ENCODE data around the gene LRP5.
A peak's percentile ranks its signal among the peaks of the same experiment; 100 is the strongest.
"Not testable (repeated sequence)": the region's sequence is repeated elsewhere in the genome, so short reads cannot be mapped to it uniquely, and the experiment has no call there.

Gene LRP5

DNA sequence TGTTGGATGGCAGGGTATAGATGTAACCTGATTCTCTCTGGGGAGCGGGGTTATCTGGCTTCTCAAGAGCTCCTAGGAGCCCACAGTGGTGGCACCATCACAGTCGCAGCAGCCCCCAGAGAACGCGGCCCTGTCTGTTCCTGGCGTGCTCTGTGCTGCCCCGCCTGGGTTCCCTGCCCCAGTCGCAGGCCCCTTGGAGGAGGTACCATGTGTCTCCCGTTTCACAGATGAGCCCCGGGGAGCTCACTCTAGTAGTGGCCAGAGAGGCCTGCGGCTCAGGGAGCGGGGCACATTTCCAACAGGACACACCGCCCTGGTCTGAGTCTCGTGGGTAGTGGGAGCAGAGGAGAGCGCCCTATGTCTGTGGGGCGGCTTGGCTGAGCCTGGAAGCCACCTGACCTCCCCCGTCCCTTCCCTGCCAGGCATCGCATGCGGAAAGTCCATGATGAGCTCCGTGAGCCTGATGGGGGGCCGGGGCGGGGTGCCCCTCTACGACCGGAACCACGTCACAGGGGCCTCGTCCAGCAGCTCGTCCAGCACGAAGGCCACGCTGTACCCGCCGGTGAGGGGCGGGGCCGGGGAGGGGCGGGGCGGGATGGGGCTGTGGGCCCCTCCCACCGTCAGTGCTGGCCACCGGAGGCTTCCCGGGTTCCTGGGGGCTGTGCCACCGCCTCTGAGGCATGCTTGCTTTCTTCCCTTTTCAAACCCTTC lies 127.1 kb downstream of the LRP5 start:
- no peak for DNase-seq (ENCODE audit: low read depth in 1 of 2, low spot score in 1 of 2)

- DNase-seq (ENCODE audit: low read depth in 1 of 2, low spot score in 1 of 2) = no peak
Observed at GRCh38 chr11:68440224-68440623, 127.8 kb downstream of the LRP5 start.

- no peak for DNase-seq (ENCODE audit: low read depth in 1 of 2, low spot score in 1 of 2)
Observed at GRCh38 chr11:68441466-68442230, 129.3 kb downstream of the LRP5 start.

DNA sequence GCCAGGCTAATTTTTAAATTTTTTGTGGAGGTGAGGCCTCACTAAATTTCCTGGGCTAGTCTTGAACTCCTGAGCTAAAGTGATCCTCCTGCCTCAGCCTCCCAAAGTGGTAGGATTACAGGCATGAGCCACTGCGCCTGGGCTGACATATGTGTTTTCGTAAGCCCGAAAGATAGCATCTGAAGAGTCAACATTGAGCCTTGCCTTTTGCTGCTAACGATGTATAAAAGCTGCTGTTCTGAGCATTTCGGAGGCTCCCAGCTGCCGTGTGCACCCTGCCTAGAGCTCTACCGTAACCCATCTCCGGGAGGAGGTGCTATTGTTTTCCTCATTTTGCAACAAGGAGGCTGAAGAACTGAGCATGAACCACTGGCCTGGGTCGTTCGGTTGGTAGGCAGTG lies 130.0 kb downstream of the LRP5 start:
- DNase-seq (ENCODE audit: low read depth in 1 of 2, low spot score in 1 of 2) = no peak

GRCh38 chr11:68444566-68444965 lies 132.2 kb downstream of the LRP5 start:
- DNase-seq (ENCODE audit: low read depth in 1 of 2, low spot score in 1 of 2) = no peak

- DNase-seq (ENCODE audit: low read depth in 1 of 2, low spot score in 1 of 2) = no peak
Observed at GRCh38 chr11:68445531-68446035, 133.2 kb downstream of the LRP5 start.

GRCh38 chr11:68446046-68446725 lies 133.8 kb downstream of the LRP5 start:
- DNase-seq (ENCODE audit: low read depth in 1 of 2, low spot score in 1 of 2) = no peak

DNA sequence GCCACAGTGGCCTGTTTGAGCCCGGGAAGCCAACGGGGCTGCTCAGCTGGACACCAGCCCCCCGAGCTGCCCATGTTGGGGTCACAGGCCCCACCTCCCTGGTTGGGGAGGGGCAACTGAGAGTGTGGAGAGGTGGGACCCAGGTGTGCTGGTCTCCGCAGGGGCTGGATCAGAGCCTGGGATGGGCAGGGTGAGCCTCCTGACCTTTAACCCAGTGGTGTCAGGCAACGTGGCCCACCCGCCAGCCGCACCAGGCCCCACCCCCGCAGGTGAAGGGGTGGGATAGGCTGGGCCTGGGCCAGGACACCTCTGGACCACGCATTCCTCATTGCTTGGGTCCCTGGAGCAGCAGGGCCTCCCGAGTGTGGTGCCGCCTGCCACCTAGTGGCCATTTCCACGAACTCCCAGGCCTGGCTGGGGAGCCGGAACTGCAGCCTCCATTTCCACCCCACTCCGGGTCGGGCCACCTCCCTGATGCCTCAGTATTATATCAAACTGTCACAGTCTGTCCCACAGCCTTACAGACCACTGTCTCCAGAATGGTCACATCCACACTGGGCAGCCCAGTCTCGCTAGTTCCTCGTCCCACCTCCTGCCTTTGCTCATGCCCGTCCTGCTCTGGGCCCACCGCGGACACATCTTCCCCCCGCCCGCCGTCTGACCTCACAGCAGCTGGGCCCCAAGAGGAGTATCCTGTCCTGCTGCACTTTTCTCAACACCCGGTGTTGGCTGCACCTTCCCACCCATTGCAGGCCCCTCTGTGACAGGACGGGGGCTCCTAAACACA lies 134.8 kb downstream of the LRP5 start:
- DNase-seq (ENCODE audit: low read depth in 1 of 2, low spot score in 1 of 2) = peak; percentile 60 to 64

GRCh38 chr11:68447914-68448313 lies 135.5 kb downstream of the LRP5 start:
- DNase-seq (ENCODE audit: low read depth in 1 of 2, low spot score in 1 of 2) = not testable (repeated sequence)

- no peak for DNase-seq (ENCODE audit: low read depth in 1 of 2, low spot score in 1 of 2)
Observed at GRCh38 chr11:68448604-68449011, 136.2 kb downstream of the LRP5 start.

DNA sequence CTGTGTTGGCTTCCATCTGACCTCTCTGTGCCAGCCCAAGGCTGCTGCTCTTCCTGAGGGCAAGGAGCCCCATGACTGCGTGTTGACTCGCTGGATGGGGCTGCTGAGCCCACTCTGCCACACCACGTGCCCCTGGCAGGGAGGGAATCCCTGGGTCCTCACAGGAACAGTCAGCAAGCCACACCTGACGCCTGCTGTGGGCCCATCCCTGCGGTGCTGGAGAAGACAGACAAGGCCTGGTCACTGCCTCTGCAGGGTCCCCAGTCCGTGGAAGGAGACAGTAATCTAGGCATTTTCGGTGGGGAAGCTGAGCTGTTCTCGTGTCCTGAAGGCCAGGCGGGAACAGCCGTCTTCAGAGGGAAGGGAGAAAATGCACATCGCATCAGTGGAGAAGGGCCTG lies 137.6 kb downstream of the LRP5 start:
- no peak for DNase-seq (ENCODE audit: low read depth in 1 of 2, low spot score in 1 of 2)

DNA sequence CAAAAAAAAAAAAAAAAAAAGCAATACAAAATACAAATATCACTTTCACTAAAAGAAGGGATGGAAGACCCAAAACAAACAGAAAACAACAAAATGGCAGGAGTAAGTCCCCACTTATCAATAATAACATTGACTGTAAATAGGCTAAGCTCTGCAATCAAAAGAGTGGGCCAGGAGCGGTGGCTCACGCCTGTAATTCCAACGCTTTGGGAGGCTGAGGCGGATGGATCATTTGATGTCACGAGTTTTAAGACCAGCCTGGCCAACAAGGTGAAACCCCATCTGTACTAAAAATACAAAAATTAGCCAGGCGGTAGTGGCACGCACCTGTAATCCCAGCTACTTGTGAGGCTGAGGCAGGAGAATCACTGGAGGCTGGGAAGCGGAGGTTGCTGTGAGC lies 138.3 kb downstream of the LRP5 start:
- DNase-seq (ENCODE audit: low read depth in 1 of 2, low spot score in 1 of 2) = no peak

GRCh38 chr11:68454767-68455166 lies 142.4 kb downstream of the LRP5 start:
- no peak for DNase-seq (ENCODE audit: low read depth in 1 of 2, low spot score in 1 of 2)

DNA sequence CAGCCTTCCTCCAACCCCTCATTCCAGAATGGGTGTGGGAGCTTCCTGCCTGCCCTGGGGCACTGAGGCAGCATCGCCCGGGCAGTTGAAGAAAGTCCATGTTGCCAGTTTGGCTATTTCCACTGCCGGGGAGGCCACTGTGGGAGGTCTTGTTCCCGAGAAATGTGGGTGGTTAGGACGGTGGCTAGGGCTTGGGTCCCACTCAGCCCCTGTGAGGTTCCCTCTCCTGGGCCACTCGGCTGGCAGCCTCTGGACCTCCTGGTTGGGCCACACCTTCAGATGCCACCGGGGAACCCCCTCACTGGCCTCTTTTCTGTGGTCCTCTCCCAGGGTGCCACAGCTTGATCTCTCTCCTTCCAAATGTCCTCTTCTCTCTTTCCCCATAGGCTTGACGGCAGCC lies 143.1 kb downstream of the LRP5 start:
- DNase-seq (ENCODE audit: low read depth in 1 of 2, low spot score in 1 of 2) = no peak

DNA sequence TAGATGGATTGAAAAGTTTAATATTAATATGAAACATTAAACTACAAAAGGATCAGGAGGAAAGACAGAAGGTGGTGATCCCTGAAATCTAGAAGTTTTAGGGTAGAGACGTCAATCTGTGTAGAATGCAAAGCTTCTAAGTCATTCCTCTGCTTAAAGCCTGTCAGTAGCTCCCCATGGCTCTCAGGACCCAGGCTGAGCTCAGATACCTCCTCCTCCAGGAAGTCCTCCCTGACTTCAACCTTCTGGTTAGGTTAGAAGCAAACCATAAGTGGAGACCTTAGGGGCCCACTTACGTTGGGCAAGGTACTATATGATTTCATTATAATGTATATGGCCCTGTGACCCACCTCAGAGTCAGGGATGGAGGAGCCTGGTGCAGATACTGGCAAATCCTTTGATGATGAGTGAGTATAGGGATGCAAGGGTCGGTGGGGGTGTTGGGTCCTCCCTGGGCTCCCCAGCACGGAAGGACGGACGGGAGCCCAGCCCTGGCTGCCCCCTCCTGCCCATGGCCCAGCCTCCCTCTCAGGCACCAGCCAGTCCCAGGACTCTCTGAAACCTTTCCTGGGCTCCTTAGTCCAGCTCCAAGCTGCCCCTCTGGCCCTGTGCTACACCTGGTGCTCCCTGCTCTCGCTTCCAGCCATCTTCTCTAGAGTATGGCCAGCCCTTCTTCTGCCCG lies 145.0 kb downstream of the LRP5 start:
- DNase-seq (ENCODE audit: low read depth in 1 of 2, low spot score in 1 of 2) = no peak

DNA sequence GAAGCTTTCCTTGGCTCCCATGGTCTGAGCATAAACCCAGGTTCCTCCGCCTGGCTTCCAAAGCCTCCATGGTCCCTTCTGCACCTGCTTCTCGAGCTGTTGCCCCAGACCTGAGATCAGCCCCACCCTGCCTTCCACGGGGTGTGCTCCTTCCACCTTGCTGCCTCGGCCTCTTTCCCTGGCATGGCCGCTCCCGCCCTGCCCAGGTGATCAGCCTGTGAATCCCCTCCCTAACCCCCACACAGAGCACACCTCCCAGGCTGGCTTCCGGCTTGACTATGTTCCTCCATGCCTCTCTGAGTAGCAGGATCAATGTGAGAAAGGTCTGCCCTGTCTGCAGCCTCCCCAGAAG lies 145.5 kb downstream of the LRP5 start:
- no peak for DNase-seq (ENCODE audit: low read depth in 1 of 2, low spot score in 1 of 2)

DNA sequence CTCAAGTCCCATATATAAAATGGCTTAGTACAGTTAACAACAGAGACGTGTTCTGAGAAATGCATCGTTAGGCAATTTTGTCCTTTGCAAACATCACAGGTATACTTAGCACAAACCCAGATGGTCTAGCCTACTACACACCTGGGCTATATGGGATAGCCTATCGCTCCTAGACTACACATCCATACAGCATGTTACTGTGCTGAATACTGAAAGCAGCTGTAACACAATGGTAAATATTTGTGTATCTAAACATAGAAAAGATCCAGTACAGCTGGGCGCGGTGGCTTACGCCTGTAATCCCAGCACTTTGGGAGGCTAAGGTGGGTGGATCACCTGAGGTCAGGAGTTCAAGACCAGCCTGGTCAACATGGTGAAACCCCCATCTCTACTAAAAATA lies 145.9 kb downstream of the LRP5 start:
- DNase-seq (ENCODE audit: low read depth in 1 of 2, low spot score in 1 of 2) = not testable (repeated sequence)

GRCh38 chr11:68459886-68460740 lies 147.7 kb downstream of the LRP5 start:
- peak; percentile 84 to 93 for DNase-seq (ENCODE audit: low read depth in 1 of 2, low spot score in 1 of 2)

DNA sequence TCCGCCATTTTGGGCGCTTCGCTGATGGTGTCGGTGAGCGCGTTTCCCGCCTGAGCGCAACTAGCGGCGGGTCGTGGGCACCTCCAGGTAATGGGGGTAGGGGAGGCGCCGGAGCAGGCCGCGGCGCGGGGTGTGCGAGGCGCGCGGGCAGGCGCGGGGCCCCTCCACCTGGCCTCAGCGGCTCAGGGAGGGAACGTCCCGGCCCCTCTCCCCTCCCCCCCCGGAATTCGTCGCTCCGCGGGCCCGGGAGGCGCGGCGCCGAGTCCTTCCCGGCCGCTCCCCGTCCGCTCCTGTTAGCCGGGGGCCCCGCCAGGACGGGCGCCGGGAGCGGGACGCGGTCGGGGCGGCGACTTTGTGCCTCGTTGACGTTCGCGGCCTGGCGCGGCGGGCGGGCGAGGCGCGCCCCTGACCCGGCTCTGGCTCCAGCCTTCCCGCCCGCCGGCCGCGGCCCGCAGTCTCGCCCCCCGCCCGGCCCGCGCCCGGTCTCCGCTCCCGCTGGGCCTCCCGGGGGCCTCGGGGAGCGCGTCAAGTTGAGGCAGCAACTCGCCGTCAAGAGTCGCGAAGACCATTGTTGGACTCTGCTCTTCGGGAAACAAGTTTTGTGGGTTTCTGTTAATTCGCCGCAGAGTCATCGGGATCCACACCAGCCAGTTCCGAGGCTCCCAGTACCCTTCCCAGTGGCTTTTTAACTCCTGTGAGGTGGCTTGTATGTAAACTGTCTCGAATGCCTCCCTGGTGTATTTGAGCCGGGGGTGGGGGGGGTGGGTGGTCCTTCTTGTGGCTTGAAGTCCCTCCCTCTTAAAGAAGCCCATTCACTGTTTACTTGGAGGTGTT lies 148.6 kb downstream of the LRP5 start, which contains the start of gene PPP6R3:
Gene PPP6R3, plus strand, starts transcription at position 12 of the 834 bp plus-strand sequence. CDS start 76,913 bp downstream, outside the sequence.
- DNase-seq (ENCODE audit: low read depth in 1 of 2, low spot score in 1 of 2) = no peak

Measured in stimulated activated CD4-positive, alpha-beta T cell treated with anti-CD3 and anti-CD28 coated beads, Interleukin-15, amount 100 ng/mL, for 1 hour (primary cell).